ENCODE results near the gene ABHD2.

GRCh38 chr15:89155122-89155521, 66.9 kb downstream of the ABHD2 start:
- no peak for TF ChIP-seq EZH2 (IDR thresholded peaks at IDR 0.05; ENCODE audit: borderline replicate concordance, low read depth, low read length, poor library complexity, severe bottlenecking)
- TF ChIP-seq, protein P1, sequence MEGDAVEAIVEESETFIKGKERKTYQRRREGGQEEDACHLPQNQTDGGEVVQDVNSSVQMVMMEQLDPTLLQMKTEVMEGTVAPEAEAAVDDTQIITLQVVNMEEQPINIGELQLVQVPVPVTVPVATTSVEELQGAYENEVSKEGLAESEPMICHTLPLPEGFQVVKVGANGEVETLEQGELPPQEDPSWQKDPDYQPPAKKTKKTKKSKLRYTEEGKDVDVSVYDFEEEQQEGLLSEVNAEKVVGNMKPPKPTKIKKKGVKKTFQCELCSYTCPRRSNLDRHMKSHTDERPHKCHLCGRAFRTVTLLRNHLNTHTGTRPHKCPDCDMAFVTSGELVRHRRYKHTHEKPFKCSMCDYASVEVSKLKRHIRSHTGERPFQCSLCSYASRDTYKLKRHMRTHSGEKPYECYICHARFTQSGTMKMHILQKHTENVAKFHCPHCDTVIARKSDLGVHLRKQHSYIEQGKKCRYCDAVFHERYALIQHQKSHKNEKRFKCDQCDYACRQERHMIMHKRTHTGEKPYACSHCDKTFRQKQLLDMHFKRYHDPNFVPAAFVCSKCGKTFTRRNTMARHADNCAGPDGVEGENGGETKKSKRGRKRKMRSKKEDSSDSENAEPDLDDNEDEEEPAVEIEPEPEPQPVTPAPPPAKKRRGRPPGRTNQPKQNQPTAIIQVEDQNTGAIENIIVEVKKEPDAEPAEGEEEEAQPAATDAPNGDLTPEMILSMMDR (conservative IDR thresholded peaks at IDR 0.05; ENCODE audit: low read depth, low read length): no peak
